Esophagus muscularis mucosa (tissue), 4 donors: ENCODE results near the gene RAB3GAP2. TPM values are rescaled to one million over a fixed set of nuclear protein-coding genes. Genes with fewer than 3 reads are reported as not detected.
"Not testable (repeated sequence)": the region's sequence is repeated elsewhere in the genome, so short reads cannot be mapped to it uniquely, and the experiment has no call there.

Experiments
- DNase-seq: peaks from one replicate; pipeline ENCODE4 v3.0.0-alpha.2; 2017; ENCODE audit errors: extremely low spot score
- H3K27ac ChIP-seq, 4 donors: fragments of 200-600 bp; sonication (generic); replicated peaks in 1 of 4; 1 replicate in 3 of 4; 2 replicates in 1 of 4; pipeline ENCODE4 v1.5.1; 2016 to 2019; ENCODE audit warnings: mild to moderate bottlenecking in 1 of 4
- H3K27me3 ChIP-seq, 4 donors: fragments of 200-600 bp; sonication (generic); one replicate each; pipeline versions ENCODE4 v1.5.1 to v1.6.0; 2016 to 2019
- H3K36me3 ChIP-seq, 4 donors: fragments of 200-600 bp; sonication (generic); one replicate each; pipeline ENCODE4 v1.5.1; 2016 to 2019
- H3K4me1 ChIP-seq, 4 donors: fragments of 200-600 bp; sonication (generic); one replicate each; pipeline ENCODE4 v1.5.1; 2016 to 2019
- H3K4me3 ChIP-seq, 4 donors: fragments of 200-600 bp; sonication (generic); 1 replicate in 2 of 4; 2 replicates in 2 of 4; pipeline ENCODE4 v1.5.1; 2016 to 2019; ENCODE audit warnings: mild to moderate bottlenecking in 4 of 4, moderate library complexity in 1 of 4
- H3K9me3 ChIP-seq, 4 donors: fragments of 200-600 bp; sonication (generic); 1 replicate in 3 of 4; 2 replicates in 1 of 4; pipeline ENCODE4 v1.5.1; 2016 to 2019
- CTCF ChIP-seq, 3 experiments: fragments of 200-600 bp in 2 of 3; fragments of 450-650 bp in 1 of 3; sonication (generic) in 2 of 3; IDR thresholded peaks; one replicate each; pipeline ENCODE4 v1.5.1; 2017 to 2019; ENCODE audit warnings: antibody characterized with exemption in 3 of 3, mild to moderate bottlenecking in 2 of 3, moderate library complexity in 1 of 3
- EP300 ChIP-seq: sonication (generic); formaldehyde crosslinking; IDR thresholded peaks from one replicate; pipeline ENCODE4 v1.6.1; 2017; ENCODE audit warnings: antibody characterized with exemption
- POLR2A ChIP-seq: fragments of 450-650 bp; IDR thresholded peaks from one replicate; pipeline ENCODE4 v1.6.1; 2017; ENCODE audit warnings: antibody characterized with exemption, moderate library complexity, mild to moderate bottlenecking, low read depth
- POLR2AphosphoS5 ChIP-seq, 2 donors: sonication (generic); formaldehyde crosslinking; IDR thresholded peaks; one replicate each; pipeline ENCODE4 v1.6.1; 2017; ENCODE audit warnings: antibody characterized with exemption in 2 of 2
- WGBS: methylation state at CpG from one replicate; pipeline ENCODE4 v1.1.5; 2018; 5-methylcytosine and 5-hydroxymethylcytosine counted together
- intact Hi-C: fragments of 100-400 bp; cut with DNase I; formaldehyde crosslinking; loops from one replicate; pipeline ENCODE4 v1.15.1; 2023
- total RNA-seq, 4 donors: library from RNA; depleted of rRNA; stranded (reverse); fragments of >200 nt; gene quantifications; one replicate each; pipeline versions ENCODE4 v1.1.0 to v1.2.1, GENCODE V29; 2016

The RAB3GAP2 gene
- total RNA-seq, 4 donors from 2014 or later, result 19.8 to 23.0 (median 21.2) TPM

DNA sequence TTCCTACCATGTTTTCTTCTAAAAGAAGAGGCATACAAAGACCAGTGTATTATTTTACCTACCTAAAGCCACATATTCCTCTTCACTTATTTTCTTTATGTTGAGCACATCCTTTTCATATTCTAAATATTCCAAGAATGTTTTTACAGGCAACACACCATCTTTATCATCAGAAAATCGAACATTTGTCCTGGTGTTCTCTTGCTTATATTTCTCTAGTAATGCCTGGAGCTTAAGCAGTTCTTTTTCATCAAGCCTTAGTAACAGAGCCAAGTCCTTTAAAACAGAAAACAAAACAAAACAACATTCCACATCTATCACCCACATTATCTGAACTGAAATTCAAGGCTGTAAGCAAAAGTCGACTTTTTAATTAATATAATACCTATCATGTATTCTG lies 89.6 kb downstream of the RAB3GAP2 start:
- H3K27me3 ChIP-seq, result no peaks in the 10 kb centered on the region
- H3K27ac ChIP-seq, result no peak overlapping the region
- intact Hi-C loops, result no loop called here
- no peak for DNase-seq
- H3K36me3 ChIP-seq, result peaks cover 16 to 64% (median 43%) of the 10 kb centered on the region in 4 donors
- no peaks in the 10 kb centered on the region for H3K9me3 ChIP-seq
- WGBS, result 84% methylated on average over 2 of the region's 2 CpGs
- no peak overlapping the region for H3K4me3 ChIP-seq
- H3K4me1 ChIP-seq, result no peaks in the 10 kb centered on the region
- TF ChIP-seq CTCF (IDR thresholded peaks at IDR 0.05), result no peak
- no peak for TF ChIP-seq POLR2A

- H3K9me3 ChIP-seq, result no peaks in the 10 kb centered on the region
- H3K4me1 ChIP-seq, result no peaks in the 10 kb centered on the region
- peaks cover 12 to 60% (median 39%) of the 10 kb centered on the region in 4 donors for H3K36me3 ChIP-seq
- no peak for TF ChIP-seq EP300
- no peak for TF ChIP-seq CTCF (IDR thresholded peaks at IDR 0.05)
- no peak for TF ChIP-seq POLR2A
- no peak for TF ChIP-seq POLR2AphosphoS5 (IDR thresholded peaks at IDR 0.05)
- H3K27ac ChIP-seq, result no peak overlapping the region
- DNase-seq, result no peak
- 68% methylated on average over 1 of the region's 1 CpG for WGBS
- H3K27me3 ChIP-seq, result no peaks in the 10 kb centered on the region
- intact Hi-C loops, result no loop called here
- H3K4me3 ChIP-seq, result no peak overlapping the region
Measured at GRCh38 chr1:220182111-220182510, 90.1 kb downstream of the RAB3GAP2 start.

DNA sequence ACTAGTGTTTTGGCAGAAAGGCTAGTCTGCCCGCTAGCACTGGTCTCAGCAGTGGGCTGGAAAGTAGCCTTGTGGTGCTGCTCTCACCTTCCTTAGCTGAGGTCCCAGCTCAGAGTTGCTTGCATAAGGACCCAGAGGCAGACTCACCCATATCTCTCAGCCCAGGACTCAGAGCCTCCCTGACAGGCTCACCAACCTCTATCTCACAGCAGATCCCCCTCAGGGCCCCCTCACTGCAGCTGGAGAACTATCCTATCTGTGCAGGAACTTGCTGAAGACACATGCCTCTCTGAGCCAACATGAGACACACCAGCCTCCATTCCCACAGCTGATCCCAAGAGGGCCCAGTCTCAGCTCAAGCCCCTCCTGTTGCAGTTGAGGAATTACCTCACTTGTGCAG lies 95.7 kb downstream of the RAB3GAP2 start:
- H3K9me3 ChIP-seq, result no peaks in the 10 kb centered on the region
- intact Hi-C loops, result no loop called here
- TF ChIP-seq POLR2AphosphoS5 (IDR thresholded peaks at IDR 0.05) (no peak), EP300 (no peak), POLR2A (no peak), CTCF (IDR thresholded peaks at IDR 0.05) (no peak)
- no CpG with 5 or more reads among the region's 1 CpG for WGBS
- DNase-seq, result no peak
- H3K27me3 ChIP-seq, result no peaks in the 10 kb centered on the region
- no peak overlapping the region for H3K4me3 ChIP-seq
- no peaks in the 10 kb centered on the region for H3K4me1 ChIP-seq
- H3K36me3 ChIP-seq, result peaks cover 14 to 45% (median 35%) of the 10 kb centered on the region in 4 donors
- no peak overlapping the region for H3K27ac ChIP-seq

DNA sequence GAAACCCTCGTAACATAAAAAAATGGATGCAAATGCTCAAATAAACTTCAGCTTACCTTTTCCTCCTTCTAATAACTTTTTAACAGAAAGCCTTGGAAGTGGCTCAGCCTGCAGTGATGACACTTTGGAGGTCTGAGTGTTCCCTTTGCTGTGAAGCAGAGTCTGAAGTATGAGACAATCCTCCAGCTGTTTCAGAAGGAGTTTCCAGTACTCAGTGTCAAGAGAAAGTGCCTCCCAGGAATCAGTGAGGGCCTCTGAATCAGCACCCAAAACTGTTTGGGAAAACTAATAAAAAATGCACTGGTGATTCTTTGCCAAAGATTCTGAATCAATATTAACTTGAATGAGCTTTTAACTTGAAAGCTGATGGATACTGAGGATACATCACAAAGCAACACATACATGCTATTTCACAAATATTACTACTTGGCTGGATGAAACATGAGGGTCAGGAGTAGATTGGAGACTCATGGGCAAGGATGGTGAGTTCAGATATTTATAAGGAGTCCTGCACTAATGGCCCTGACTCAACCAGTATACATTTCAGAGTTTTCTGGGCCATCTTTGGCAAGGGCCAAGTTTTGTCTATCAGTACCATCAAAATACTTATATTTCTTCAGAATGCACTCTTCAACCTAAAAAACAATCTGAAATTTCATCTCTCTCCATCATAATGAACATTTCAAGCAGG lies 101.3 kb downstream of the RAB3GAP2 start:
- intact Hi-C loops, result no loop called here
- Histone ChIP-seq H3K4me3 (no peak overlapping the region), H3K9me3 (no peaks in the 10 kb centered on the region), H3K4me1 (no peaks in the 10 kb centered on the region), H3K27me3 (no peaks in the 10 kb centered on the region), H3K27ac (no peak overlapping the region), H3K36me3 (peaks cover 41 to 67% (median 56%) of the 10 kb centered on the region in 4 donors)
- no peak for TF ChIP-seq POLR2AphosphoS5 (IDR thresholded peaks at IDR 0.05)
- TF ChIP-seq CTCF (IDR thresholded peaks at IDR 0.05), result no peak
- TF ChIP-seq EP300, result no peak
- TF ChIP-seq POLR2A, result no peak
- 89% methylated on average over 1 of the region's 1 CpG for WGBS
- DNase-seq, result no peak

- intact Hi-C loops, H3K27ac ChIP-seq, H3K27me3 ChIP-seq, H3K4me1 ChIP-seq, DNase-seq, H3K9me3 ChIP-seq, H3K4me3 ChIP-seq: not testable (repeated sequence)
- H3K36me3 ChIP-seq, result peaks cover 41 to 78% (median 62%) of the 10 kb centered on the region in 4 donors
- 97% methylated on average over 4 of the region's 4 CpGs for WGBS
Measured at GRCh38 chr1:220169887-220170286, 102.4 kb downstream of the RAB3GAP2 start.
